ENCODE results near the gene ARHGAP6. TPM values are rescaled to one million over a fixed set of nuclear protein-coding genes. Genes with fewer than 3 reads are reported as not detected.

Gene ARHGAP6
- polyA plus RNA-seq, 2 of the 4 experiments (the other 2 are of a cell fraction): 0.04 TPM; not detected in 1

DNA sequence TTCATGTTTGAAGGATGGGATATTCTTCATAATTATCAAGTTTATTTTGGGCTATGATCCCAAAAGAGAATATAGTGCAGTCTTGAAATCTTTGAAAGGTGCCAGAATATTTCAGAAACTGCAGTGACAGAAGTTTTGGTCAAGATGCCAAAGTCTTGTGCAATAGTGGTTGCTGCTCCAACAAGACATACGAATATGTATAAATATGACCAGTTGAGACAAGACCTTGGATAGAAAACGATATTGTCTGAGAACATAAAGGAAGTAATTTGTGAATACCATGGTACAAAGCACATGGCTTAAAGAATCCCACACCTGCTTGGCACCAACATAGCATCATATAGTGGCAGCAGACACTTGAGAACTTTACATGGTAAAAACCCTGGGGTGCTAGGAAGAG lies 421.1 kb downstream of the ARHGAP6 start:
- H3K4me3 ChIP-seq: no peak overlapping the region
- ChIA-PET CTCF (no interaction called here), POLR2A (no interaction called here)
- 0% methylated on average over 2 of the region's 2 CpGs for WGBS (ENCODE audit: missing lambda C conversion rate)
- no peak overlapping the region for H3K4me2 ChIP-seq
- no peak overlapping the region for H3K27ac ChIP-seq
- H3K9me3 ChIP-seq: no peaks in the 10 kb centered on the region
- no peak for ATAC-seq
- no peaks in the 10 kb centered on the region for H3K4me1 ChIP-seq
- no peak for DNase-seq (ENCODE audit: low read depth in 1 of 2, low spot score in 1 of 2)
- no peak for FAIRE-seq
- no peak for TF ChIP-seq MAFK (IDR thresholded peaks at IDR 0.05; ENCODE audit: partially characterized antibody)
- TF ChIP-seq BHLHE40 (IDR thresholded peaks at IDR 0.05; ENCODE audit: low read depth, low read length): no peak
- no peak for TF ChIP-seq HMGXB4 (CRISPR knock-in tag; IDR thresholded peaks at IDR 0.05; ENCODE audit: borderline replicate concordance)

DNA sequence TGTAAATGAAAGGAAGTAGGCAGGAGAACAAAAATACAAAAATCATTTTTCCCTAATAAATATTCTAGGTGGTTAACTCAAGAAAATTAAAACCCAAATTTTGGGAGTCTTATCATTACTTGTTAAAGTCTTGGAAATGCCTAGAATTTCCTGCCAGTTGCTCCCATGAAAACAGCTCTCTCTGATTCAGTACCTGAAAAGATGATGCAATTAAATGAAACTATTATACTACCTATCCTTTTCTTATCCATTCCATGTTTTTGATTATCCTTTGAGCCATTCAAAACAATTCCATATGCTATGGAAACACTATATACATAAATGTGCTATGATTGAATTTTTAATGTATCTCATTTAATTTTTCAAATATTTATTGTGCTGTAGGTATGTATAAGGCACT lies 423.0 kb downstream of the ARHGAP6 start:
- Histone ChIP-seq H3K9me3 (no peaks in the 10 kb centered on the region), H3K4me3 (no peak overlapping the region), H3K27ac (no peak overlapping the region), H3K4me2 (no peak overlapping the region), H3K4me1 (no peaks in the 10 kb centered on the region)
- no peak for ATAC-seq
- CTCF ChIA-PET: no interaction called here
- POLR2A ChIA-PET: no interaction called here
- FAIRE-seq: peak; percentile 32
- DNase-seq (ENCODE audit: low read depth in 1 of 2, low spot score in 1 of 2): no peak
- TF ChIP-seq PBX3 (IDR thresholded peaks at IDR 0.05): no peak
- no peak for TF ChIP-seq HOXB5 (CRISPR knock-in tag; IDR thresholded peaks at IDR 0.05)
- TF ChIP-seq, protein P1, sequence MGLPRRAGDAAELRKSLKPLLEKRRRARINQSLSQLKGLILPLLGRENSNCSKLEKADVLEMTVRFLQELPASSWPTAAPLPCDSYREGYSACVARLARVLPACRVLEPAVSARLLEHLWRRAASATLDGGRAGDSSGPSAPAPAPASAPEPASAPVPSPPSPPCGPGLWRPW (IDR thresholded peaks at IDR 0.05): no peak

- no peak overlapping the region for H3K4me2 ChIP-seq
- FAIRE-seq (no peak), DNase-seq (ENCODE audit: low read depth in 1 of 2, low spot score in 1 of 2) (no peak), ATAC-seq (no peak)
- H3K27ac ChIP-seq: no peak overlapping the region
- ChIA-PET POLR2A (no interaction called here), CTCF (no interaction called here)
- H3K4me3 ChIP-seq: no peak overlapping the region
- no peaks in the 10 kb centered on the region for H3K9me3 ChIP-seq
- no peaks in the 10 kb centered on the region for H3K4me1 ChIP-seq
- 15% methylated on average over 2 of the region's 2 CpGs for WGBS (ENCODE audit: missing lambda C conversion rate)
- TF ChIP-seq FOXS1 (CRISPR knock-in tag; IDR thresholded peaks at IDR 0.05) (no peak), CBX2 (IDR thresholded peaks at IDR 0.05; ENCODE audit: borderline replicate concordance, low read depth) (no peak), SMC3 (IDR thresholded peaks at IDR 0.05) (no peak), MAX (IDR thresholded peaks at IDR 0.05) (no peak), ZFP36 (IDR thresholded peaks at IDR 0.05; ENCODE audit: borderline replicate concordance, partially characterized antibody) (no peak), HEYL (CRISPR knock-in tag; IDR thresholded peaks at IDR 0.05) (no peak), HOXB5 (CRISPR knock-in tag; IDR thresholded peaks at IDR 0.05) (no peak), FOSL2 (IDR thresholded peaks at IDR 0.05) (no peak), FOSL2 (CRISPR knock-in tag; IDR thresholded peaks at IDR 0.05) (no peak), JUNB (IDR thresholded peaks at IDR 0.05) (no peak), EP300 (IDR thresholded peaks at IDR 0.05) (no peak), TP53 (CRISPR knock-in tag; IDR thresholded peaks at IDR 0.05) (no peak), ESRRA (IDR thresholded peaks at IDR 0.05; ENCODE audit: borderline replicate concordance, low read length) (no peak), POLR2A (IDR thresholded peaks at IDR 0.05; ENCODE audit: low read length) (no peak), JUN (IDR thresholded peaks at IDR 0.05) (no peak)
- TF ChIP-seq, protein P2, sequence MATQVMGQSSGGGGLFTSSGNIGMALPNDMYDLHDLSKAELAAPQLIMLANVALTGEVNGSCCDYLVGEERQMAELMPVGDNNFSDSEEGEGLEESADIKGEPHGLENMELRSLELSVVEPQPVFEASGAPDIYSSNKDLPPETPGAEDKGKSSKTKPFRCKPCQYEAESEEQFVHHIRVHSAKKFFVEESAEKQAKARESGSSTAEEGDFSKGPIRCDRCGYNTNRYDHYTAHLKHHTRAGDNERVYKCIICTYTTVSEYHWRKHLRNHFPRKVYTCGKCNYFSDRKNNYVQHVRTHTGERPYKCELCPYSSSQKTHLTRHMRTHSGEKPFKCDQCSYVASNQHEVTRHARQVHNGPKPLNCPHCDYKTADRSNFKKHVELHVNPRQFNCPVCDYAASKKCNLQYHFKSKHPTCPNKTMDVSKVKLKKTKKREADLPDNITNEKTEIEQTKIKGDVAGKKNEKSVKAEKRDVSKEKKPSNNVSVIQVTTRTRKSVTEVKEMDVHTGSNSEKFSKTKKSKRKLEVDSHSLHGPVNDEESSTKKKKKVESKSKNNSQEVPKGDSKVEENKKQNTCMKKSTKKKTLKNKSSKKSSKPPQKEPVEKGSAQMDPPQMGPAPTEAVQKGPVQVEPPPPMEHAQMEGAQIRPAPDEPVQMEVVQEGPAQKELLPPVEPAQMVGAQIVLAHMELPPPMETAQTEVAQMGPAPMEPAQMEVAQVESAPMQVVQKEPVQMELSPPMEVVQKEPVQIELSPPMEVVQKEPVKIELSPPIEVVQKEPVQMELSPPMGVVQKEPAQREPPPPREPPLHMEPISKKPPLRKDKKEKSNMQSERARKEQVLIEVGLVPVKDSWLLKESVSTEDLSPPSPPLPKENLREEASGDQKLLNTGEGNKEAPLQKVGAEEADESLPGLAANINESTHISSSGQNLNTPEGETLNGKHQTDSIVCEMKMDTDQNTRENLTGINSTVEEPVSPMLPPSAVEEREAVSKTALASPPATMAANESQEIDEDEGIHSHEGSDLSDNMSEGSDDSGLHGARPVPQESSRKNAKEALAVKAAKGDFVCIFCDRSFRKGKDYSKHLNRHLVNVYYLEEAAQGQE (IDR thresholded peaks at IDR 0.05): no peak
Measured at GRCh38 chrX:11241720-11242119, 424.0 kb downstream of the ARHGAP6 start.

All from A549 (cell line).